ENCODE measurements around the gene CST9.

CST9 gene

DNA sequence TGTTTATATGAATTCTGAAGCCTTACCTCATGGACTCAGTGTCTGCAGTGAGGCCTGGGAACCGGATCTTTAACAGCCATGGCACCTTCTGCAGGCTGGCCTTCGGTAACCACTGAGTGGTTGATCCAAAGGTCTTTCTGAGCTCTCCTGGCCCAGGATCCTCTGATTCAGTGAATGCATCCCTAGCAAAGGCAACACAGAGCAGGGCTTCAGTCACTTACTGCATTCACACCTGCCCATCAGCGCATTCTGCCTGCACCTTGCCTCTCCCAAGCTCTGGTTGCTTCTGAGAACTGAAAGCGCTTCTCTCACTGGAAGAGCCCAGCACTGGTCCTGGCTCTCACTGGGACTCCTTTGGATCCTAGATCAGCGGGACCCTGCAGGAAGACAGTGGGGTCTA is 8.4 kb upstream of the CST9 start:
- TF ChIP-seq, protein P1, sequence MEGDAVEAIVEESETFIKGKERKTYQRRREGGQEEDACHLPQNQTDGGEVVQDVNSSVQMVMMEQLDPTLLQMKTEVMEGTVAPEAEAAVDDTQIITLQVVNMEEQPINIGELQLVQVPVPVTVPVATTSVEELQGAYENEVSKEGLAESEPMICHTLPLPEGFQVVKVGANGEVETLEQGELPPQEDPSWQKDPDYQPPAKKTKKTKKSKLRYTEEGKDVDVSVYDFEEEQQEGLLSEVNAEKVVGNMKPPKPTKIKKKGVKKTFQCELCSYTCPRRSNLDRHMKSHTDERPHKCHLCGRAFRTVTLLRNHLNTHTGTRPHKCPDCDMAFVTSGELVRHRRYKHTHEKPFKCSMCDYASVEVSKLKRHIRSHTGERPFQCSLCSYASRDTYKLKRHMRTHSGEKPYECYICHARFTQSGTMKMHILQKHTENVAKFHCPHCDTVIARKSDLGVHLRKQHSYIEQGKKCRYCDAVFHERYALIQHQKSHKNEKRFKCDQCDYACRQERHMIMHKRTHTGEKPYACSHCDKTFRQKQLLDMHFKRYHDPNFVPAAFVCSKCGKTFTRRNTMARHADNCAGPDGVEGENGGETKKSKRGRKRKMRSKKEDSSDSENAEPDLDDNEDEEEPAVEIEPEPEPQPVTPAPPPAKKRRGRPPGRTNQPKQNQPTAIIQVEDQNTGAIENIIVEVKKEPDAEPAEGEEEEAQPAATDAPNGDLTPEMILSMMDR (IDR thresholded peaks at IDR 0.05; ENCODE audit: low read depth, low read length): no peak
- no peaks in the 10 kb centered on the region for H3K4me1 ChIP-seq
- DNase-seq: no peak
- H3K27me3 ChIP-seq: peaks cover 3% of the 10 kb centered on the region; the same call in 1 of the 2 replicates
- H3K36me3 ChIP-seq: no peaks in the 10 kb centered on the region
- H3K4me3 ChIP-seq (ENCODE audit: low read depth, low read length): no peak overlapping the region
- no peaks in the 10 kb centered on the region for H3K9me3 ChIP-seq

DNA sequence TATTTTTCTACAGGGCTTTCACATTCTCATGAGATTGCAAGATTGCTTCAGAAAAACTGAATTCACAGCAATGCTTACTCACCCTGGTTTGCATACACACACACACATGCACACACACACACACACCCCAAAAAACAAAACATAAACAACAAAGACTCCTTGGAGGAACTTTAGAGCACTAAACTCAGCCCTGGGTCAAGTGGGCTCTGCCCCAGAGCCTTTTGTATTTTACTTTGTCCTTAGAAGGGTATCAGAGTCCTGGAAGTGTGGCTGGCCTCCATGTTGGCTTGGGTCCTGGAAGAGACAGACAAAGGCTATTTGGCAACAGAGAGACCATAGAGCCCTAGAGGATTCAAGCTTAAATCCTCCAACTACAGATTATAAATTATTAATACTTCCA is 8.0 kb upstream of the CST9 start:
- no peaks in the 10 kb centered on the region for H3K9me3 ChIP-seq
- H3K36me3 ChIP-seq: no peaks in the 10 kb centered on the region
- DNase-seq: no peak
- TF ChIP-seq, protein P1 (IDR thresholded peaks at IDR 0.05; ENCODE audit: low read depth, low read length): no peak
- H3K4me3 ChIP-seq (ENCODE audit: low read depth, low read length): no peak overlapping the region
- H3K4me1 ChIP-seq: no peaks in the 10 kb centered on the region
- peaks cover 3% of the 10 kb centered on the region; the same call in 1 of the 2 replicates for H3K27me3 ChIP-seq

DNA sequence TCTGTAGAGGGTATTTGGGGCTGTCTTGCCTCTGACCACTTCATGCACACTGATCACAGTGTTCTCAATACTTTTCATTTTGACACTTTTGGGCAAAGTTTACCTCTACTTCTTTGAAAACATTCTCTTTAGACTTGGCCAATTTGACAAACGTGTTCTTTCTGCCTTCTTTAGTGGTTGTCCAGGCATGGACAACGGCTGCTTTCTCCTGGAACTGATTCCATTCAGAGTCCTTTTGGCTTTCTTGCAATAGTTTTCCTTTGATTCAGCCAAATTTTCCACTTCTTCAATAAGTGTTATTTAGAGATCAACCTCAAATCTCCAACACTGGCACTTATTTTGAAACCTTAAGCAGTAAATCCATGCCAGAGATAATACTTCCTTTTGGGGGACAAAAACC is 6.7 kb upstream of the CST9 start:
- Histone ChIP-seq H3K4me1 (no peaks in the 10 kb centered on the region), H3K27me3 (peaks cover 3% of the 10 kb centered on the region; the same call in 1 of the 2 replicates), H3K36me3 (no peaks in the 10 kb centered on the region), H3K9me3 (no peaks in the 10 kb centered on the region), H3K4me3 (ENCODE audit: low read depth, low read length) (no peak overlapping the region)
- DNase-seq: no peak
- TF ChIP-seq, protein P1 (IDR thresholded peaks at IDR 0.05; ENCODE audit: low read depth, low read length): no peak

DNA sequence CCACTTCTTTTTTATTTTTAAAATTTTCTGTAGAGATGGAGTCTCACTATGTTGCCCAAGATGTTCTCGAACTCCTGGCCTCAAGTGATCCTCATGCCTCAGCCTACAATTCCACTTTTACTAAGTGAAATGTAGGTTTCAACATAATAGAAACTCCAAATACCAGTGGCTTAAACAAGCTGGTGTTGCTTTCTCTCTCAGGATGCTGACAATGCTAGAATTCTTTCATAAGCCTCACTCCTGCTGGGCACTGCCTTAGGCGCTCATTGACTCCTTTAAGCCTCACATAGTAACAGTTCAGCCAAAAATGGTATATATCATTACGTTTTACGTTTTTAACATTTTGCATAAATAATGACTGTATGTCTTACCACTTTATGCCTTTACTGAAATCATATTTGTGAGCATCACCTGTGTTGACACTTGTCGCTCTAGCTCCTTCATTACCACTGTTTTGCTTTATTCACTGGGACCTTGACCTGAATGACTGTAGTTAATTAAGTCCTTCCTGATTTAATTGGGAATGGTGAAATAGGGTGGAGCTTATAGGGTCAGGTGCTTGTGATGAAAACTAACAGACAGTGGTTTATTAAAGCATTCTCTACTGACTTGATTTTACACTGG is 3.9 kb upstream of the CST9 start:
- Histone ChIP-seq H3K36me3 (no peaks in the 10 kb centered on the region), H3K27me3 (peaks cover 3% of the 10 kb centered on the region; the same call in 1 of the 2 replicates), H3K9me3 (no peaks in the 10 kb centered on the region), H3K4me3 (ENCODE audit: low read depth, low read length) (no peak overlapping the region), H3K4me1 (no peaks in the 10 kb centered on the region)
- TF ChIP-seq, protein P1 (IDR thresholded peaks at IDR 0.05; ENCODE audit: low read depth, low read length): no peak
- no peak for DNase-seq

DNA sequence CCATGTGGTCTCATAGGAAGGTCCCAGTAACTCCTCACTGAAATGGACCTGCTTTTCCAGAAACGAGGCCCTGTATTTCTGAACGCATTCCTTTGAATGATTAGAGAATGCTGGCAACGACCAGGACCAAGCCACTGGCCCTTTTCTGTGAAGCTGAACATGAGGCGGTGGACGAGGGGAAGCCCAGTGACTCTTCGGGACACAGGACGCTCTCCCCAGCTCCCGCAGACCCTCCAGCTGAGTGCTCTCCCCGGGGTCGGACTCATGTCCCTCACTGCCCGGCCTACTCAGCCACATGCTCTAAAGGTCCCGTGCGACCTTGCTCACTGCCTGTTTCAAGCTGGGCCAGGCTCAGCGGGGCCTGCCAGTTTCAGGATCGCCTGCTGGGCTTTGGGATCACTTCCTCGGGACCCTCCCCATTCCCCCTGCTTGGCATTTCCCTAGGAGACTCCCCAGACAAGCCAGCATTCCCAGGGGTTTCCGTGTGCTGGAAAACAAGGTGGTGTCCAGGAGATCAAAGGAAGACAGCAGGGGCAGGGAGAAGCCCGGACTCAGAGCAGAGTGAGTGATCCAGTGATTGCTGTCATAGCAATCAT is 2.6 kb upstream of the CST9 start:
- Histone ChIP-seq H3K4me1 (no peaks in the 10 kb centered on the region), H3K4me3 (ENCODE audit: low read depth, low read length) (no peak overlapping the region), H3K27me3 (peaks cover 3% of the 10 kb centered on the region; the same call in 1 of the 2 replicates), H3K9me3 (no peaks in the 10 kb centered on the region), H3K36me3 (no peaks in the 10 kb centered on the region)
- TF ChIP-seq, protein P1 (IDR thresholded peaks at IDR 0.05; ENCODE audit: low read depth, low read length): no peak
- no peak for DNase-seq

All from BE2C (cell line).